Activated effector memory CD4-positive, alpha-beta T cell treated with Interleukin-2 at 50 U/mL for 16 hours (primary cell): ENCODE measurements around the gene CDR2.

Source experiments
- DNase-seq: peaks from one replicate; pipeline ENCODE4 v3.0.0-alpha.2; 2020

The CDR2 gene

DNA sequence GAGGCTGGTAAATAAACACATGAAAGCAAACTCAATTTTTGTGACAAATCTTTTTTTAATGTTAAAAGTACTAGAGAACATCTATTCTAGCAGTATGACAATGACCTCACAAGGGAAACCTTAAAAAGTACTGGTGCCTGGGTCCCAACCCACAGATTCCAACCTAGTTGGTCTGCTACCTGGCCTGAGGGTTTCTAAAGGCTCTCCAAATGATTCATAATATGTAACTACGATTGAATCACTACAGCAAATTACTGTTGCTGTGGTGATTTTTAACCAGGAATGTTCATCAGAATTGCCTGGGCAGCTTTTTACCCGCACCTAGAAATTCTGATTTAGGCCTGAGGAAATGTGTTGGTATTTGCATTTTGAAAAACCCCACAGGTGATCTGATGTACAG, 26.1 kb downstream of the CDR2 start:
- DNase-seq: no peak

DNA sequence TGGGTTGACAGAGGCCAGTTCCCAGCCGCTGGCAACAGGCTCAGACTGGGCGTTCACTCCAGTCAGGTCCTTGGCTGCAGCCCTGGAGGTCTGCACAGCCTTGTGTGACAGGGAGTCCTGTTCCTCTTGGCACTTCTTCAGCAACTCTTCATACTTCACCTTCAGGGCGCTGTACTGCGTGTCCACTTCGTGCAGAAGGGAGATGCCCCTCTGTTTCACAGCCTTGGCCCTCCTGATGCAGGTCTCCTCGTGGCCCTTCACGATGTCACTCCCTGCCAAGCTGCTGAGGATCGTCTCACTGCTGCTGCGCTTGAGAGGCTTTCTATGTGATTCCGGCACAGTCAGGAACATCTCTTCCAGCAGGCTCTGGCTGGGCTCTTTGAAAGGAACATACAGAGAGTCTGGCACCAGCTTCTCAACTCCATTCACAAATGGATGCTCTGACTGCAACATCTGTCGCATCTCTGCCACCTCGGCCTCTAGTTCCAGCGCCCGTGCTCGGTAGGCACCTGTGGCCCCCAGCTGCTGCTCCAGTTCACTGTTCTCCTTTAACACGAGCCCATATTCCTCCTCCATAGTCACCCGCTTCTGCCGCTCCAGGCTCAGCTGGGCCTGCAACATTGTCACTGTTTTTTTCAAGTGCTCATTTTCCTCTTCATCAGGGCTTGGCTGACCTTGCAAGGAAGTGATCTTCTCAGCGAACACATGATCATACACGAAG, 27.2 kb downstream of the CDR2 start:
- no peak for DNase-seq

DNA sequence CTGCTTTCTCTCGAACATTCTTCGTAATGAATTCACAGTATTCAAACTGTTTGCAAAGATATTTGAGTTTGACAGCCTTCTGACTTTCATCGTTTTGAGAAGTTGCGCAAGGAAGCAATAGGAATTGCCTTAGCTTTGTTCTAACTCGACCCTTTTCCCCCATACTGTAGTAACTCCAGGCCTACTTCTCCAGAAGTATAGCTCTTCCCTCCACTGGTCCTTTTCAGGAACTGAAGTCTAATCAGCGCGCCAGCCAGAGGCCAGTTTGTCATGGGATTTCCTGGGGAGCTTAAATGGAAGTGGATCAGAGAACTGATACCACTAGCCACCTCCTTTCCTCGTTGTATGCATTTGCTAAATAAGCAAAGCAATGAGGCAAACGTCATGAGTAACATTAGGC, 27.9 kb downstream of the CDR2 start:
- DNase-seq: no peak

DNA sequence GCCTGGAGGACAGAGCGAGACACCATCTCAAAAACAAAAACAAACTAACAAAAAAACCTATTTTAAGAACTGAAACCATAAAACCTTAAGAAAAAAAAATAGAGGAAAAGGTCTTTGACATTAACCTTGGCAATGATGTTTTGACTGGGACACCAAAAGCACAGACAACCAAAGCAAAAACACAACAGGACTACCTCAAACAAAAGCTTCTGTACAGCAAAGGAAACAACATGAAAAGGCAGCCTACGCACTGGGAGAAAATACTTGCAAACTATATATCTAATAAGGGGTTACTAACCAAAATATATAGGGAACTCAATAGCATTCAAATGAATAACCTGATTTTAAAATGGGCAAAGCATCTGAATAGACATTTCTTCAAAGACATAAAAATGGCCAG, 32.3 kb downstream of the CDR2 start:
- no peak for DNase-seq

DNA sequence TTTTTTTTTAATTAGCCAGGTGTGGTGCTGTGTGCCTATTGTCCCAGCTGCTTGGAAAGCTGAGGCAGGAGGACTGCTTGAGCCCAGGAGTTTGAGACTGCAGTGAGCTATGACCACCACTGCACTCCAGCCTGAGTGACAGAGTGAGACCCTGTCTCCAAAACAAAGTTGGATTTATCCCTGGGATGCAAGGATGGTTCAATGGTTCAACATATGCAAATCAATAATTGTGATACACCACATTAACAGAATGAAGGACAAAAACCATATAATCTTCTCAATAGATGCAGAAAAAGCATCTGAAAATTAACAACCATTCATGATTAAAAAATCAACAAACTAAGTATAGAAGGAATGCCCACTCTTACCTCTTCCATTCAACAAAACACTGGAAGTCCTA, 33.5 kb downstream of the CDR2 start:
- no peak for DNase-seq

DNA sequence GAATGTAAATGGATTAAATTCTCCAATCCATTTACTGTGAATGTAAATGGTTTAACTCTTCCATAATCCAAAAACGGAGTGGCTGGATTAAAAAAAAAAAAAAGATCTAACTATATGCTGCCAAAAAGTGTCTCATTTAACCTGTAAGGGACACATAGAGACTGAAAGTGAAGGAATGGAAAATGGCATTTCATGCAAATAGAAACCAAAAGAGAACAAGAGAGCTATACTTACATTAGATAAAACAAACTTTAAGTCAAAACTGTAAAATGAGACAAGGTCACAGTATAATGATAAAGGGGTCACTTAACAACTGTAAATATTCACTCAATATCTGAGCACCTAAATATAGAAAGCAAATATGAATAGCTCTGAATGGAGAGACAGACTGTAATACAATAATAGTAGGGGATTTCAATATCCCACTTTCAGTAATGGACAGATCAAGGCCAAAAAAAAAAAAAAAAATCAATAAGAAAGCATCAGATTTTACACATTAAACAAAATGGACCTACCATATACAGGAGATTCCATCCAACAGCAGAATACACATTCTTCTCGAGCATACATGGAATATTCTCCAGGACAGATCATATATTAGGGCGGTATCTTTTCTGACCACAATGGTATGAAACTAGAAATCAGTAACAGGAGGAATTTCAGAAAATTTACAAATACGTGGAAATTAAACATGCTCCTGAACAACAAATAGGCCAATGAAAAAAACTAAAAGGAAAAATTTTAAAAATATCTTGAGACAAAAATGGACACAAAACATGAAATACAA, 36.4 kb downstream of the CDR2 start:
- DNase-seq: no peak

DNA sequence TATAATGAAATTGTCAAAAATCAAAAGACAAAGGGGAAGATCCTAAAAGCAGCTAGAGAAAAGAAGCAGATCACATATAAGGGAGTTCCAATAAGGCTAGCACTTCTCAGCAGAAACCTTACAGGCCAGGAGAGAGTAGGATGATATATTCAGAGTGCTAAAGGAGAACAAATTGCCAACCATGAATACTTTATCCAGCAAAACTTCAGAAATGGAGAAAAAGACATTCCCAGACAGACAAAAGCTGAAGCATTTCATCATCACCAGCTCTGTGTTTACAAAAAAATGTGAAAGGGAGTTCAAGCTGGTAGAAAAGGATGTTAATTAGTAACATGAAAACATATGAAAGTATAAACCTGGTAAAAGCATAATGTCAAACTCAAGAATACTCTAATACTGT, 37.4 kb downstream of the CDR2 start:
- DNase-seq: no peak

DNA sequence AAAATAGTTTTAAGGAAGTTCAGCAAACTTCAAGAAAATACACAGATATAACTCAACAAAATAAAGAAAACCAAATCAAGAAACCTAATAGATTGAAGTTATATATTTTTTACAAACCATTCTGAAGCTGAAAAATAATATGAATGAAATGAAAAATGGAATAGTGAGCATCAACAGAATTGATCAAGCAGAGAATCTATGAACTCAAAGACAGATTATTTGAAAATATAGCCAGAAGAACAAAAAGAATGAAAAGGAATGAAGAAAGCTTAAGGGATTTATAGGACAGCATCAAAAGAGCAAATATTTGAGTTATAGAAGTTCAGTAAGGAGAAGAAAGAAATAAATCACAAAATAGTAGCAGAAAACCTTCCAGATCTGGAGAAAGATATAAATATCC, 37.8 kb downstream of the CDR2 start:
- DNase-seq: no peak

DNA sequence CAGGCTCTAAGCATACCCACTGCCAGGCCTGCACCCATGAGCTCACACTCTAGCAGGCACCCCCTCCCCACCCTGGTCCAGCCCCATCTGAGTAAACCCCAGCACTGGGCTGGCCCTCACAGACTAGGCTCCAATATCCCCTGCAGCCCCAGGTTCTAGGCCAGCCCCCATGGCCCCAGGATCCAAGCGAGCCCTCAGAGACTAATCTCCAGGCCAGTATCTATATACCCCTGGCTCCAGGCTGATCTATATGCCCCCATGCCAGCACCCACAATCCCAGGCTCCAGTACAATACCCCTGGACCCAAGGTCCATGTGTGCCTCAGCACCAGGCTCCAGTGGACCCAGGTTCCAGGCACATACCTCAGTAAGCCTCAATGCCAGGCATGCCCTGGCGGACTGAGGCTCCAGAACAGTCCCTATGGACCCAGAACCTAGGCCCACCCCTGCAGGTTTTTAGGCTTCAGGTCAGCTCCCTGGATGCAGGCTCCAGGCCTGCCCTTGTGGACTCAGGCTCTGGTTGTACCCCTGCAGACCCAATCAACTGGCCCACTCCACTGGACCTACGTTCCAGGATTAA, 38.7 kb downstream of the CDR2 start:
- DNase-seq: no peak

DNA sequence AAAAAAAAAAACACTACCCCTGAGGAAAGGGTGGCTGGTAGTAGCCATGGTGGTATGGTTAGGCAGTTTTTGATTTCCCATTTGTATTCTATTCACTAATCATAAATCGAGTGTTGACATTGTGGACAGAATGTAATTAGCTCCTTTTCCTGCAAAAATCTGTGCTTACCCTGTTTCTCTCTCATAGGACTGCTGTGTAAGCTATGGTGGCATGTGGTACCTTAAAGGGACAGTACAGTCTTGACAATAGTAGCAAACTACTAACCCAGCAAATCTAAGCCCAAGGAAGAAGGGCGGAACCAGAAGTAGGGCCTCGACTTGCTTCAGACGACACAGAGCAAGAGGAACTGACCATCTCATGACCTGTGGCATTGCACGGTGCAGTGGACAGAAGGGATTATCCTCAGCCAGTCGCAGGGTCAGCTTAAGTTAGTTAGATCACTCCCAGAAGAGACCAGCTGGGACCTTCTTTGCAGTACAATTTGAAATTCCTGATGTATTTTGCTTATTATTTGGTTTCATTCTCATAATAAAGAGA, 40.9 kb downstream of the CDR2 start:
- no peak for DNase-seq

DNA sequence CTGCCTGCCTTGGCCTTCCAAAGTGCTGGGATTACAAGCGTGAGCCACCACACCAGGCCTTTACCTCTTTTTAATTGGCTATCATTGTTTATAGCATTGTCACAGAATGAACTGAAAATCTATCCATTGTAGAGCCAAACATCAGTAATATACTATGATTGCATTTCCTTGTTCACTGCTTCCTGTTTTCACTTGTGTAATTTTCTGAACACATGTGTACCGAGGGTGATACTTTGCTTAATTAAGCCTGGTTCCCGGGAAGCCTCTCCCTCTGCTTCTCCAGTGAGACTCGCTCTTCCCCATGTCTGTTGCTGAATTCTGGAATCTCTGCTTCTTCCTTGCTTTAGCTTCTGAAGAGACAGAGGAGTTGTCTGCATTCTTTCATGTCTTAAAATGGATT, 44.1 kb downstream of the CDR2 start:
- DNase-seq: no peak

DNA sequence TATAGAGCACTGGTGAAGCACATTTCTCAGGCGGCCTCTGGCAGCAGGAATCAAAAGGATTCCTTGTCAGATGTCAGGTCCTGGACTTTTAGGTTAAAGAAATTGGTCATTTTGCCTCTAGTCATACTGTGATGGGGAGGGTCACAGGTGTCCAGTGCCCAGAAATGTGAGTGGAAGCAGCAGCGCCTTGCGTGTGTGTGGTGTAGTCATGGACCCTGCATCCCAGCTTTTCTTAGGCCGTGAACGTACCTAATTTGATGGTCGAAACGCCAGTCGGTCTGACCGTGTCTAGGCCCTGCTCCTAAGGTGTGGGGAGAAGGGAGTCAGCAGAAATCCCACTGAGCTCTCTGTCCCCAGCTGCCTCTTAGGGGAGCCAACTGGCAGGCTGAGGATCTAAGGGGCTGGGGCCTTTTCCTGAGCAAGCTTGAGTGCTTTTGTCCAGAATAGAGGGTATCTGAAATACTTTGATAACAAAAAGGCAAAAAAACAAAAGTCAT, 45.2 kb downstream of the CDR2 start:
- DNase-seq: no peak

DNA sequence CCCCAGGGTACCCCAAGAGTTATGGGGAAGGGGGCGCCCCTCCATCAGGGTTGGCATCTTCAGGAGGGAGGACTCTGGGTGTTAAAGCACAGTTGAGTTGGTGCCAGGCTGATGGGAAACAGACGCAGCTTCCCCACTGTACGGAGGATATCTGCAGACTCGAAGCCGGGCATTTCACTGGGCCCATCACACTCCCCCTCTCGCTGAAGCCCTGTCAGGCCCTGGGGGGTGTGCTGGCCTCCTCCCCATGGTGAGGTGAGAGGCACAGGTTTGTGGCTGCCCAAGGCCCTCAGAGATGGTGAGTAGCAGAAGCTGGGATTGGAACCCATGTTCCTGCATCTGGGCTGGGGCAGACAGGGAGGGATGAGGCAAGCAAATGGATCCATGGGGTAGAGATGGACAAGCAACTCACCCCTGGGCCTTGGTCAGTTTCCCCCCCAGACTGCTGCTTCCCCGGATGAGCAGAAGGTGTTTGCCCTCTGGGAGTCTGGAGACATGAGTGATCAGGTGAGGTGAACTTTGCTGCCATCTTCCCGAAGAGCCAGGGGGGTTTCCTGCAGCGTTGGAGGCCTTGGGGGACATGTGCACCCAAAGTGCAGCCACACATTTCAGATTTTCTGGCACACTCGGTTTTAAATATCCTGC, 46.2 kb downstream of the CDR2 start:
- no peak for DNase-seq

DNA sequence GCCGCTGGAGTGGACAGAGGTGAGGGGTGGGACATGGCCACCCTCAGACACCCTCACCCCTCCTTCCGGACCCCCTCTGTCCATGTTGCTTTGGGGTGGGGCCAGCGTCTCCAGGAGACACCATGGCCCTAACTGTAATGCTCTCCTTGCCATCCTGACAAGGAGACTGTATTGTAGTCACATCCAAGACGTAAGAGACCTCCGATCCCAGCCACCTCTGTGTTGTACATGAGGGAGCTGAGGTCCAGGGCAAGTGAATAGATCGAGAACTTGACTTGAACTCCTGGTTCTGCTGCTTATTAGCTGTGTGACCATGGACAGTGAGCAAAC, 47.0 kb downstream of the CDR2 start:
- no peak for DNase-seq

DNA sequence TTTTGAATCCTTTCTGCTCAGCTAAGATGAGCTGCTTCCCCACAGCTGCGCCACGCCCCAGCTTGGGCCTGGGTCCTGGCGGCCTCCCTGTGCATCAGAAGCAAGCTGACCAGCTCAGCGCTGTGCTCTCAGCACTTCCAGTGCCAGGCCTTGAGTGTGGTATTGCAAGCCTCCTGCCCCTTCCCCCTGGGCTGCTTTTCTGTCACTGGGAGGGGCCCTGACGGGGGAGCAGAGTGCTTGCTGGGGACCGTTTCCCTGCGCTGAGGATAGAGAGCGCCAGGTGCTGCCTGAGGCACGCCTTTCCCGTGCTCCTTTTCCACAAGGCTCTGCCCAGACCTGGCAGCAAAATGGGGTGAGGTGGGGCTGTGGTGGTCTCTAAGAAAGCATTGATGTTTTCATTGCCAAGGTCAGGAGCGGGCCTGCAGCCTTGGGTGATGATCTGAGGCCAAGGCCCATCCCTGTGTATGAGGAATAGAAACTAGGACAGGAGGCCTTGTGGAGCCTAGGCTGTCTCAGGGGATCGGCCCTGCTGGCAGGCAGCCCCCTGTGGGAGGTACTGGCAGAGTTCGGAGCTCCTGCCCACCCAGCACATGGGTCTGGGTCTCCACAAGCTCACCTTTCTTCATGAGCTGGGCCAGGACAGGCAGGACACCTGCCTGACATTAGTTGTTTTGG, 47.5 kb downstream of the CDR2 start:
- DNase-seq: no peak

DNA sequence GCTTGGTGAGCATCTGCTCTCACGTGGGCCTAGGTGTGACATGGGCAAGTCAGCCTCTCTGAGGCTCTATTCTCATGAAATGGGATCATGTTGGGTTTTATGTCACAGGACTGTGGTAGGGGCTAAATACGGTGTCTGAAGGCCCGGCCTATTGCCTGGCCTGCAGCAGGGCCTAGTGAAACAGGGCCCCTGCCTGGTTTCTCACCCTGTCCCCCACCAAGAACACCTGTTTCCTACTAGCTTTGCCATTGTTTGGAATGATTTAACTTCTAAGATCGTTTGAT, 48.1 kb downstream of the CDR2 start:
- no peak for DNase-seq

DNA sequence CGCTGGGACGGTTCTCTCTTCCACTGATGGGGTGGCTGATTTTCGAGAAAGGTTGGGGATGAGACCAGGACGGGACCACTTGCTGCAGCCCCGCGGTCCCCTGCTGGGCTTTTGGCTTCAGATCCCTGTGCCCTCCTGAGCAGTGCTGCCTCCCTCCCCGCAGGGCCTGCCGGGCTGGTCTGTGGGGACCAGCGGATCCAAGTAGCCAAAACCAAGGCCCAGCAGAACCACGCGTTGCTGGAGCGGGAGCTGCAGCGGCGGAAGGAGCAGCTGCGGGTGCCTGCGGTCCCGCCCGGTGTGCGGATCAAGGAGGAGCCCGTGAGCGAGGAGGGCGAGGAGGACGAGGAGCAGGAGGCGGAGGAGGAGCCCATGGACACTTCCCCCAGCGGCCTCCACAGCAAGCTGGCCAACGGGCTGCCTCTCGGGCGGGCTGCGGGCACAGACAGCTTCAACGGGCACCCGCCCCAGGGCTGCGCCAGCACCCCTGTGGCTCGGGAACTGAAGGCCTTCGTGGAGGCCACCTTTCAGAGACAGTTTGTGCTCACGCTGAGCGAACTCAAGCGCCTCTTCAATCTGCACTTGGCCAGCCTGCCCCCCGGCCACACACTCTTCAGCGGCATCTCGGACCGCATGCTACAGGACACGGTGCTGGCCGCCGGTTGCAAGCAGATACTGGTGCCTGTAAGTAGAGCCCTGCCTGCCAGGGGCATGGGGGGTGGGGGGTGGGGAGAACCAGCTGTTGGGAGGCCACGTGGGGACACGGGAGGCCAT, 48.6 kb downstream of the CDR2 start:
- DNase-seq: no peak

DNA sequence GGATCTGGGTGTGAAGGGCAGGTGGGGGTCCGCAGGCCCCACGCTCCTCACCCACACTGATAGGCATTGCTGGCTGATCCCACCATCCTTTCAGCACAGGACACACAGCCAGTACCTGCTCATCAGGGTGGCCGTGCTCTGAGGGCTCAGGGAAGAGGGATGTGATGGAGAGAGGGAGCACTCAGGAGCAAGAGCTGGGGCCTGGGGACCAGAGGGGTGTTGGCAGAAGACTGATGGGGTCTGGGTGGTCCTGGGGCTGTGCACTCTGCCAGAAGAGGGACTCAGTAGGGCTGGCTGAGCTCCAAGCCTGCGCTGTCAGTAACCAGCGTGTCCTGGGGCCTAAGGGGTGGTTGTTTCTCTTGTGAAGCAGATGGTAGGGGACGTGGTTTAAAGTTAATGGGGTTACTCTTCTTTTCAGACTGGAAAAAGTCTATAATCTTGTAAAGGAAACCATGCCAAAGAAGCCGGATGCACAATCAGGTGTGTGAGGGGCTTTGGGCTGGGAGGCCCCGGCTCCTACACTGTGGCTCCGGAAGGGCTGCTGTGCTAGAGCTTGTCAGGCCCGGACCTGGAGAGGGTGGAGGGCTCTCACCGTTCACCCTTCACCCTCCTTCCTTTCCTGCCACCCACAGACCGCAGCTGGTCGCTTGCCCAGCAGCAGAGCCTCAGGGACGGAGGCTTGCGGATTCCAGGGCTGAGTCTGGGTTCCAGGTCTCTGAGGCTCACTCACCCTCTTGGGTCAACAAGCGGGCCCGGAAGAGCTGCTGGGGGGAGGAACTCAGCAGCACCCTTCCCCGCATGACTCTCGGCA, 49.4 kb downstream of the CDR2 start:
- DNase-seq: no peak

DNA sequence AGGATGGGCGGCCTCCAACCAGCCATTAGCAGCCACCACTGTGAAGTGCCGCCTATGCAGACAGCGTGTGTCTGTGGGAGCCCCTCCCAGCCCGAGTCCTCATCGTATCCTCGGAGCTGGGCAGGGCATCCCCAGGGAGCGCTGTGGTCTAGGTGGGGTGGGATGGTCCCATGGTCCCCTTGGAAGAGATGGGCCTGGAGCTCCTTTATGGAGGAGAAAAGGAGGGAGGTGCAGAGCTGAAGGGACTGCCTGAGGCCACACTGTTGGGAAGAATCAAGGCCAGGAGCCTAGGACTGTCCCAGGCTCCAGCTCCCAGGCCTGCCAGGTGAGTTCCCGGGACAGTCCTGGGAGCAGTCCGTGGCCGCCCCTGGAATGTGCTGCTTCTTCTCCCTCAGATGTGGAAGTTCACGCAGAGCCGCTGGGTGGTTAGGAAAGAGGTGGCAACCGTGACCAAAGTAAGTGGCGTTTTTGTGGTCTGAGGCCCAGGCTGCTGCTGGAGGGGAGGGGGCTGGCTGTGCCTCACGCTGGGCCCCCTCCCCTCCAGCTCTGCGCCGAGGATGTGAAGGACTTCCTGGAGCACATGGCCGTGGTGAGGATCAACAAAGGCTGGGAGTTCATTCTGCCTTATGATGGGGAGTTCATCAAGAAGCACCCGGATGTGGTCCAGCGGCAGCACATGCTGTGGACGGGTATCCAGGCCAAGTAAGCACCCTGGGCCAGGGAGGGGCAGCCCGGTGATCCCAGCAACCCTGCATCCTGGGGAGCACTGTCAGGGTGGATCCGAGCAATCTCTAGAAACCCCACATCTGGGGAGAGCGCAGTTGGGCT, 50.2 kb downstream of the CDR2 start:
- no peak for DNase-seq

DNA sequence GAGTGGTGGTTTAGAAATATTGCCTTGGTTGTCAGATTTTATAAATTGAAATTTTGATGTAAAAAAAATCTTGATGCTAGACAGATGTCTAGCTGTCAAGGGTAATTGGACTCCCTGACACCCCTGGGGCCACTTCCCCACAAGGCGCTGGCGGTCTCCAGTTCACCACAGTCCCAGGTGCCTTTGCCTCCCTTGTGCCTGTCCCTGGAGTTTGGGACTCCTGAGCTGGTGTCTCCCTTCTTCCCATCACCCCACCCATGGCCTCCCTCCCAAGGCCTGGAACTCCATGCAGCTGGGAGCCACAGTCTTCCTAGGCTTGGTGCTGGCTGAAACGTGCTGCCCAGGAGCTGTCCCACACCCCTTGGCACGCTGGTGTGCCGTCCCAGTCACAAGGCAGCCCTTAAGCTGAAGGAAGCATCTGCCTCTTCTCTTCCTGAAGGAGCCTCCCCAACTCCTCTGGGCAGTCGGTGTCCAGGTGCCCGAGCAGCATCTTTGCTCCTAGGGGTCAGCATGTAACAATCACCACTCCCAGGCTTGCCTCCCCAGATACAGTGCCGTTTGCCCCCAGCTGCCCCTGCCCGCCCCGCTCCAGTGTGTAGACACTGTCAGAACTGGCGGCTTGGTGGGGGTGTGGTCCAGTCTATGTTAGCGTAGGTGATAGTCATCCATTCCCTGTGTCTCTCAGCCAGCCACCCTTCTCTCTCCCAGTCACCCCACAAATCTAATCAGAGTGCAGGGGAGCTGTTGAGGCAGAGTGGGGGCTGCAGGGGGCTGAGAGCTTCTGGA, 51.1 kb downstream of the CDR2 start:
- no peak for DNase-seq
